ENCODE measurements around the gene COQ10A. TPM values are rescaled to one million over a fixed set of nuclear protein-coding genes. Genes with fewer than 3 reads are reported as not detected.
"Not testable (repeated sequence)": the region's sequence is repeated elsewhere in the genome, so short reads cannot be mapped to it uniquely, and the experiment has no call there.

COQ10A gene
- total RNA-seq, 5 donors from 2014 or later (not counting 1 experiment from before 2014, with no cell fraction given), result 29.9 to 38.4 (median 31.9) TPM

- peak within 1 kb of the TSS; percentile 86 to 90 for H3K27ac Mint-ChIP-seq
- H3K9me3 ChIP-seq, result no peaks in the 10 kb centered on the region
- ChIA-PET POLR2A (interaction anchor here (0.6 to 1.1 kb wide), 2 partner anchors 8 to 483 kb away, joined by 3 to 4 read pairs; partner anchors contain the start of gene COQ10A (in 1 of the 2)), CTCF (interaction anchor here (0.6 to 1.8 kb wide), 13 partner anchors 9 to 285 kb away, joined by 3 to 10 read pairs (median 4); partner anchors contain the start of genes COQ10A (in 1 of the 2), CS (in 1 of the 2), RNF41 (in 1 of the 2) and SMARCC2 (in 1 of the 2))
- H3K4me1 Mint-ChIP-seq, result peaks cover 20 to 25% (median 24%) of the 10 kb centered on the region in 3 donors
- peaks cover 9 to 29% of the 10 kb centered on the region in 2 donors for H3K36me3 ChIP-seq (ENCODE audit: control insufficient read depth in 2 of 2, extremely low read depth in 1 of 2, insufficient read depth in 1 of 2, low read length in 1 of 2)
- under 1% methylated on average over 69 of the region's 78 CpGs for WGBS (ENCODE audit: insufficient coverage)
- H3K4me3 Mint-ChIP-seq, result peak within 1 kb of the TSS; percentile 81 to 92 (median 90)
- peaks cover 23% of the 10 kb centered on the region for H3K36me3 Mint-ChIP-seq
- ATAC-seq (replicated peaks in 1 of 4), result peak; percentile 94 to 97 (median 96)
- H3K9me3 Mint-ChIP-seq, result no peaks in the 10 kb centered on the region
- H3K4me1 ChIP-seq (ENCODE audit: control insufficient read depth in 1 of 2, extremely low read depth in 1 of 2, insufficient read depth in 2 of 2, low read length in 2 of 2), result peaks cover 7 to 27% of the 10 kb centered on the region in 2 experiments
- DNase-seq, result peak; percentile 47 to 93 (median 73)
- peak within 1 kb of the TSS; percentile 71 for H3K27ac ChIP-seq (ENCODE audit: low read length)
- H3K4me3 ChIP-seq (ENCODE audit: control insufficient read depth in 1 of 2, extremely low read depth in 1 of 2, low read length in 1 of 2), result peak within 1 kb of the TSS; percentile 77 to 82
- no peaks in the 10 kb centered on the region for H3K27me3 Mint-ChIP-seq
- no peaks in the 10 kb centered on the region for H3K27me3 ChIP-seq (replicated peaks in 1 of 2; ENCODE audit: control insufficient read depth in 2 of 2, extremely low read depth in 1 of 2, insufficient read depth in 2 of 2, low read length in 1 of 2)
These were observed 8.5 kb upstream of the COQ10A start, which contains the start of gene ANKRD52 for GRCh38 chr12:56258068-56258819. Gene ANKRD52 (minus strand): TSS chr12:56258384. CDS start chr12:56258269, 115 bp downstream.

DNA sequence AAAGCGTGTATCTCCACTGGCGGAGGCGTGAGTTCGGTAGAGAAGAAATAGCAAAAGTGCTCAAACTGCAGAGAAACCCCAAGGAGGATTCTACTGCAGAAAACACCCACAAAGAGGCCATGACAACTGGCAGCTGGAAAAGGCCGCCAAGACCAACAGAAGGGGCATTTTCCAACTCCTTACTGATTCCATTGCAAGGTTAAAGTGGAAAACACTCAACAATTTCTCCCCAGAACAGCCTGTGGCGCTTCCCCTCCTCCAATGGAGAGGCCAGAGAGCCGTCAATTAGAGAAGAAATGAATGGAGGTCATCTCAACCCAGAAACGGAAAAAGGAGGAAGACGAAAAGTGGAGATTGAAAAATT is 7.9 kb upstream of the COQ10A start:
- Mint-ChIP-seq H3K4me3 (peak overlapping the region; percentile 81 to 92 (median 90)), H3K27me3 (no peaks in the 10 kb centered on the region), H3K36me3 (peaks cover 17% of the 10 kb centered on the region), H3K4me1 (peaks cover 20 to 25% (median 24%) of the 10 kb centered on the region in 3 donors), H3K9me3 (no peaks in the 10 kb centered on the region), H3K27ac (peak overlapping the region; percentile 86 to 90)
- H3K36me3 ChIP-seq (ENCODE audit: control insufficient read depth in 2 of 2, extremely low read depth in 1 of 2, insufficient read depth in 1 of 2, low read length in 1 of 2), result peaks cover 4 to 23% of the 10 kb centered on the region in 2 donors
- WGBS (ENCODE audit: insufficient coverage), result 9% methylated on average over 4 of the region's 9 CpGs
- peak overlapping the region; percentile 77 to 81 for H3K4me3 ChIP-seq (ENCODE audit: control insufficient read depth in 1 of 2, extremely low read depth in 1 of 2, low read length in 1 of 2)
- peaks cover 7 to 27% of the 10 kb centered on the region in 2 experiments for H3K4me1 ChIP-seq (ENCODE audit: control insufficient read depth in 1 of 2, extremely low read depth in 1 of 2, insufficient read depth in 2 of 2, low read length in 2 of 2)
- ChIA-PET POLR2A (no interaction called here), CTCF (interaction anchor here (0.9 to 1.4 kb wide), 8 partner anchors 8 to 205 kb away, joined by 3 to 10 read pairs (median 4); partner anchors contain the start of genes COQ10A (in 1 of the 2), CS (in 1 of the 2) and STAT2 (in 1 of the 2))
- H3K9me3 ChIP-seq, result no peaks in the 10 kb centered on the region
- DNase-seq (no peak), ATAC-seq (replicated peaks in 1 of 4) (peak in 1 of 4 experiments; percentile 11)
- H3K27ac ChIP-seq (ENCODE audit: low read length), result peak overlapping the region; percentile 71
- no peaks in the 10 kb centered on the region for H3K27me3 ChIP-seq (replicated peaks in 1 of 2; ENCODE audit: control insufficient read depth in 2 of 2, extremely low read depth in 1 of 2, insufficient read depth in 2 of 2, low read length in 1 of 2)

DNA sequence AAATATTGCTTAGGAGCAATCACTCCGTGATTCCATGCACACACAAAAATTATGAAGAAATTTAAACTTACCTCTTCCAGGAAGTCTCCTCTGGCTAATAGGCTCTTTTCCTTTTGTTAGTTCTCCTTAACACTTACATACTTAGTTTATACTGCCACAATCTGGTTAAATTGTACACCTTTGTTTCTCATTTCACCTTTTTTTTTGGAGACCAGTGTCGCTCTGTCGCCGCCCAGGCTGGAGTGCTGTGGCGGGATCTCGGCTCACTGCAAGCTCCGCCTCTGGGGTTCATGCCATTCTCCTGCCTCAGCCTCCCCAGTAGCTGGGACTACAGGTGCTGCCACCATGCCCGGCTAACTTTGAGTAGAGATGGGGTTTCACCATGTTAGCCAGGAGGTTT is 6.4 kb upstream of the COQ10A start:
- Mint-ChIP-seq H3K4me1 (peaks cover 20 to 25% (median 22%) of the 10 kb centered on the region in 3 donors), H3K36me3 (peaks cover 6% of the 10 kb centered on the region), H3K27me3 (no peaks in the 10 kb centered on the region), H3K27ac (no peak overlapping the region), H3K4me3 (no peak overlapping the region), H3K9me3 (no peaks in the 10 kb centered on the region)
- DNase-seq (no peak), ATAC-seq (replicated peaks in 1 of 4) (no peak)
- H3K4me3 ChIP-seq (ENCODE audit: control insufficient read depth in 1 of 2, extremely low read depth in 1 of 2, low read length in 1 of 2), result no peak overlapping the region
- peaks cover 2 to 10% of the 10 kb centered on the region in 2 donors for H3K36me3 ChIP-seq (ENCODE audit: control insufficient read depth in 2 of 2, extremely low read depth in 1 of 2, insufficient read depth in 1 of 2, low read length in 1 of 2)
- no peaks in the 10 kb centered on the region for H3K9me3 ChIP-seq
- ChIA-PET POLR2A (no interaction called here), CTCF (no interaction called here)
- no peaks in the 10 kb centered on the region for H3K27me3 ChIP-seq (replicated peaks in 1 of 2; ENCODE audit: control insufficient read depth in 2 of 2, extremely low read depth in 1 of 2, insufficient read depth in 2 of 2, low read length in 1 of 2)
- WGBS (ENCODE audit: insufficient coverage), result 91% methylated on average over 5 of the region's 8 CpGs
- H3K4me1 ChIP-seq (ENCODE audit: control insufficient read depth in 1 of 2, extremely low read depth in 1 of 2, insufficient read depth in 2 of 2, low read length in 2 of 2), result peaks cover 7 to 27% of the 10 kb centered on the region in 2 experiments
- H3K27ac ChIP-seq (ENCODE audit: low read length), result no peak overlapping the region

DNA sequence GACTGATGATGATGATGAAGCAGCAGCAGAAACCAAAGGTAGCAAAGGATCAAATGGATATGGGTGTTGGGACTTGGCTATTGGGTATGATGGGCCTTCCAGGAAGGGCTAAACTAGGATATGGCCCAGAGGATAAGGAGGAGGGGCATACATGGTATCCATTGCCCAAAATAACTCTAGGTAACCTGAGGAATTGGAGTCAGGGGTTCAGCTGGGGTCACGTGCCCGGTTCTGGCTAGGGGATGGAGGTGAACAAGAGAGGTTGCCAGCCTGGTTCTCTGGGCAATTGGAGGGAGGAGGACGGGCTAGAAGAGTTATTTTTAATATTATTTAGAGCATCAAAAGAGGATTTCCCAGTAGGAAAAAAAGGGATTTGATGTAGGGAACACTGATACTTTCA is 5.8 kb upstream of the COQ10A start:
- H3K9me3 Mint-ChIP-seq, result no peaks in the 10 kb centered on the region
- Histone ChIP-seq H3K36me3 (ENCODE audit: control insufficient read depth in 2 of 2, extremely low read depth in 1 of 2, insufficient read depth in 1 of 2, low read length in 1 of 2) (peaks cover under 1 to 6% of the 10 kb centered on the region in 2 donors), H3K4me1 (ENCODE audit: control insufficient read depth in 1 of 2, extremely low read depth in 1 of 2, insufficient read depth in 2 of 2, low read length in 2 of 2) (peaks cover 7 to 31% of the 10 kb centered on the region in 2 experiments), H3K27ac (ENCODE audit: low read length) (no peak overlapping the region), H3K9me3 (no peaks in the 10 kb centered on the region), H3K4me3 (ENCODE audit: control insufficient read depth in 1 of 2, extremely low read depth in 1 of 2, low read length in 1 of 2) (no peak overlapping the region), H3K27me3 (replicated peaks in 1 of 2; ENCODE audit: control insufficient read depth in 2 of 2, extremely low read depth in 1 of 2, insufficient read depth in 2 of 2, low read length in 1 of 2) (no peaks in the 10 kb centered on the region)
- H3K36me3 Mint-ChIP-seq, result peaks cover 4% of the 10 kb centered on the region
- no peaks in the 10 kb centered on the region for H3K27me3 Mint-ChIP-seq
- no peak overlapping the region for H3K4me3 Mint-ChIP-seq
- CTCF ChIA-PET, result no interaction called here
- 82% methylated on average over 3 of the region's 3 CpGs for WGBS (ENCODE audit: insufficient coverage)
- DNase-seq (no peak), ATAC-seq (replicated peaks in 1 of 4) (no peak)
- POLR2A ChIA-PET, result no interaction called here
- no peak overlapping the region for H3K27ac Mint-ChIP-seq
- H3K4me1 Mint-ChIP-seq, result peaks cover 18 to 24% (median 24%) of the 10 kb centered on the region in 3 donors

DNA sequence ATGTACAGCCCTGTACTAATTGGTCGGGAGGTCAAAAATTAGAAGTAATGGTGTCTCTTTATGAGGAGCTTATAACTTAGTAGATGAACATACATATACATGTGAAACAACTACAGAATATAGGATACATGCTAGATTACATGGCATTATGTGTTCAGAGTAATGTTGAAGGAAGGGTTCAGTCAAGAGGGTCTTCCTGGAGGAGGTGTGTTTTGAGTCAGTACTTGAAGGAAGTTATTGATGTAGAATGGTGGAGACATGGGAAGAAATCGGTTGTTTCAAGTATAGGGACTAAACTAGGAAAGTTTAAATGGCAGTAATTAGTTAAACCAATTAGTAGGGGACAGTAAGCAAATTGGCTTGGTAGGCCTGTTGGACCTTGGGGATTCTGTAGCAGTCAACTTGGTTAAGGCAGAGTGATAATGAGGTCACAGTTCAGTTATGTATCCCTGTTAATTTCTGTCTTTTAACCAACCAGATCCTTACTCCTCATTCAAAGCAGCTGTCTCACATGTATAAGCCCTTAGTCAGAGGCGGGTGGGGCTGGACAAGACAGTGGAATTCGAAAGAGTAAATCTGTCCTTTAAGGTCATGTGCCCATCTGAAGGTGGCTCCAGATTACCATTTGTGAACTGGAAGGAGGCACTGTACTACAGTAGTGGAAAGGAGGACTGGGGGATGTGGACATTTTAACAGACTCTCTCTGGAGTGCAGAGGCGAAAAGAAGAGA is 5.1 kb upstream of the COQ10A start:
- Mint-ChIP-seq H3K4me3 (no peak overlapping the region), H3K27ac (no peak overlapping the region), H3K9me3 (no peaks in the 10 kb centered on the region), H3K27me3 (no peaks in the 10 kb centered on the region), H3K4me1 (peaks cover 17 to 22% (median 22%) of the 10 kb centered on the region in 3 donors), H3K36me3 (no peaks in the 10 kb centered on the region)
- POLR2A ChIA-PET, result no interaction called here
- peaks cover 12 to 33% of the 10 kb centered on the region in 2 experiments for H3K4me1 ChIP-seq (ENCODE audit: control insufficient read depth in 1 of 2, extremely low read depth in 1 of 2, insufficient read depth in 2 of 2, low read length in 2 of 2)
- CTCF ChIA-PET, result no interaction called here
- no peak overlapping the region for H3K4me3 ChIP-seq (ENCODE audit: control insufficient read depth in 1 of 2, extremely low read depth in 1 of 2, low read length in 1 of 2)
- 78% methylated on average over 4 of the region's 5 CpGs for WGBS (ENCODE audit: insufficient coverage)
- H3K27me3 ChIP-seq (replicated peaks in 1 of 2; ENCODE audit: control insufficient read depth in 2 of 2, extremely low read depth in 1 of 2, insufficient read depth in 2 of 2, low read length in 1 of 2), result no peaks in the 10 kb centered on the region
- H3K36me3 ChIP-seq (ENCODE audit: control insufficient read depth in 2 of 2, extremely low read depth in 1 of 2, insufficient read depth in 1 of 2, low read length in 1 of 2), result peaks cover 0 to 2% of the 10 kb centered on the region in 2 donors
- ATAC-seq (replicated peaks in 1 of 4) (no peak), DNase-seq (no peak)
- H3K27ac ChIP-seq (ENCODE audit: low read length), result no peak overlapping the region
- no peaks in the 10 kb centered on the region for H3K9me3 ChIP-seq

DNA sequence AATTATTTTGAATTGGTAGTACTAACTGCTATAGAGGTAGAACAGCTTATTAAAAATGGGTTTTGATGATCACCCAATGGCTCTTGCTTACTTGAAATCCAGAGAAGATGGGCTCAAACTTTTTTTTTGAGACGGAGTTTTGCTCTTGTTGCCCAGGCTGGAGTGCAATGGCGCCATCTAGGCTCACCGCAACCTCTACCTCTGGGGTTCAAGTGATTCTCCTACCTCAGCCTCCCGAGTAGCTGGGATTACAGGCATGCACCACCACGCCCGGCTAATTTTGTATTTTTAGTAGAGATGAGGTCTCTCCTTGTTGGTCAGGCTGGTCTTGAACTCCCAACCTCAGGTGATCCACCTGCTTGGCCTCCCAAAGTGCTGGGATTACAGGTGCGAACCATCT is 3.8 kb upstream of the COQ10A start:
- H3K36me3 Mint-ChIP-seq; H3K4me3 Mint-ChIP-seq; POLR2A ChIA-PET; H3K4me3 ChIP-seq (ENCODE audit: control insufficient read depth in 1 of 2, extremely low read depth in 1 of 2, low read length in 1 of 2); H3K27ac Mint-ChIP-seq; ATAC-seq (replicated peaks in 1 of 4); H3K9me3 Mint-ChIP-seq; H3K27ac ChIP-seq (ENCODE audit: low read length); H3K9me3 ChIP-seq; H3K27me3 Mint-ChIP-seq; H3K27me3 ChIP-seq (replicated peaks in 1 of 2; ENCODE audit: control insufficient read depth in 2 of 2, extremely low read depth in 1 of 2, insufficient read depth in 2 of 2, low read length in 1 of 2); DNase-seq; H3K36me3 ChIP-seq (ENCODE audit: control insufficient read depth in 2 of 2, extremely low read depth in 1 of 2, insufficient read depth in 1 of 2, low read length in 1 of 2): not testable (repeated sequence)
- CTCF ChIA-PET, result interaction anchor here in 1 of 2 donors (0.7 kb wide), 2 partner anchors 44 to 399 kb away, joined by 3 to 4 read pairs; no protein-coding TSS in a partner anchor
- H3K4me1 ChIP-seq (ENCODE audit: control insufficient read depth in 1 of 2, extremely low read depth in 1 of 2, insufficient read depth in 2 of 2, low read length in 2 of 2), result peaks cover 9 to 29% of the 10 kb centered on the region in 2 experiments
- 60% methylated on average over 1 of the region's 7 CpGs for WGBS (ENCODE audit: insufficient coverage)
- peaks cover 23 to 26% (median 24%) of the 10 kb centered on the region in 3 donors for H3K4me1 Mint-ChIP-seq
